ENCODE results near the gene TBC1D25. TPM values are rescaled to one million over a fixed set of nuclear protein-coding genes. Genes with fewer than 3 reads are reported as not detected.
A peak's percentile ranks its signal among the peaks of the same experiment; 100 is the strongest.

Gene TBC1D25
- total RNA-seq, 1 donor from 2014 or later = 13.1 TPM

- Mint-ChIP-seq H3K9me3 (ENCODE audit: unreplicated experiment) (no peaks in the 10 kb centered on the region), H3K4me1 (ENCODE audit: low read depth, unreplicated experiment) (peaks cover 10% of the 10 kb centered on the region), H3K27me3 (ENCODE audit: low read depth, unreplicated experiment) (no peaks in the 10 kb centered on the region), H3K27ac (ENCODE audit: unreplicated experiment) (no peak overlapping the region), H3K36me3 (ENCODE audit: low read depth, unreplicated experiment) (peaks cover 5% of the 10 kb centered on the region), H3K4me3 (ENCODE audit: unreplicated experiment) (no peak overlapping the region)
- FAIRE-seq (no peak), DNase-seq (ENCODE audit: low read depth) (no peak)
- Histone ChIP-seq H2AFZ (ENCODE audit: low read depth, low read length) (no peak overlapping the region), H4K20me1 (ENCODE audit: insufficient read depth, low read length) (peaks cover 37% of the 10 kb centered on the region), H3K79me2 (ENCODE audit: insufficient read depth, low read length) (peaks cover 21% of the 10 kb centered on the region), H3K27ac (ENCODE audit: low read depth, low read length) (no peak overlapping the region), H3K4me2 (ENCODE audit: low read length) (no peak overlapping the region), H3K36me3 (ENCODE audit: insufficient read depth, low read length) (peaks cover 17% of the 10 kb centered on the region), H3K4me1 (ENCODE audit: insufficient read depth, low read length) (peaks cover 14% of the 10 kb centered on the region), H3K9ac (ENCODE audit: low read length) (no peak overlapping the region), H3K9me3 (ENCODE audit: insufficient read depth, low read depth, low read length) (no peaks in the 10 kb centered on the region), H3K27me3 (ENCODE audit: insufficient read depth, low read length) (no peaks in the 10 kb centered on the region), H3K4me3 (ENCODE audit: insufficient read depth, low read depth, low read length) (no peak overlapping the region)
- TF ChIP-seq CTCF (IDR thresholded peaks at IDR 0.05; ENCODE audit: insufficient read depth, low read depth, low read length) (no peak), EZH2 (IDR thresholded peaks at IDR 0.05; ENCODE audit: insufficient read depth, low read length) (no peak)
These were observed 41.1 kb downstream of the TBC1D25 start for GRCh38 chrX:48580662-48581061.

GRCh38 chrX:48584698-48585097 is 45.2 kb downstream of the TBC1D25 start:
- H3K27me3 ChIP-seq (ENCODE audit: insufficient read depth, low read length) = no peaks in the 10 kb centered on the region
- no peaks in the 10 kb centered on the region for H3K9me3 Mint-ChIP-seq (ENCODE audit: unreplicated experiment)
- FAIRE-seq = peak; percentile 5
- H3K79me2 ChIP-seq (ENCODE audit: insufficient read depth, low read length) = no peaks in the 10 kb centered on the region
- no peak overlapping the region for H3K4me2 ChIP-seq (ENCODE audit: low read length)
- no peak overlapping the region for H2AFZ ChIP-seq (ENCODE audit: low read depth, low read length)
- H3K4me3 Mint-ChIP-seq (ENCODE audit: unreplicated experiment) = no peak overlapping the region
- no peaks in the 10 kb centered on the region for H3K36me3 Mint-ChIP-seq (ENCODE audit: low read depth, unreplicated experiment)
- no peak for DNase-seq (ENCODE audit: low read depth)
- H3K27me3 Mint-ChIP-seq (ENCODE audit: low read depth, unreplicated experiment) = no peaks in the 10 kb centered on the region
- no peak overlapping the region for H3K27ac ChIP-seq (ENCODE audit: low read depth, low read length)
- peaks cover 4% of the 10 kb centered on the region for H3K4me1 Mint-ChIP-seq (ENCODE audit: low read depth, unreplicated experiment)
- H4K20me1 ChIP-seq (ENCODE audit: insufficient read depth, low read length) = peaks cover 5% of the 10 kb centered on the region
- TF ChIP-seq CTCF (IDR thresholded peaks at IDR 0.05; ENCODE audit: insufficient read depth, low read depth, low read length) = no peak
- TF ChIP-seq EZH2 (IDR thresholded peaks at IDR 0.05; ENCODE audit: insufficient read depth, low read length) = no peak
- no peak overlapping the region for H3K27ac Mint-ChIP-seq (ENCODE audit: unreplicated experiment)
- H3K4me1 ChIP-seq (ENCODE audit: insufficient read depth, low read length) = no peaks in the 10 kb centered on the region
- no peak overlapping the region for H3K9ac ChIP-seq (ENCODE audit: low read length)
- no peak overlapping the region for H3K4me3 ChIP-seq (ENCODE audit: insufficient read depth, low read depth, low read length)
- H3K9me3 ChIP-seq (ENCODE audit: insufficient read depth, low read depth, low read length) = no peaks in the 10 kb centered on the region
- H3K36me3 ChIP-seq (ENCODE audit: insufficient read depth, low read length) = no peaks in the 10 kb centered on the region

- Mint-ChIP-seq H3K9me3 (ENCODE audit: unreplicated experiment) (no peaks in the 10 kb centered on the region), H3K27me3 (ENCODE audit: low read depth, unreplicated experiment) (no peaks in the 10 kb centered on the region), H3K27ac (ENCODE audit: unreplicated experiment) (no peak overlapping the region), H3K4me3 (ENCODE audit: unreplicated experiment) (no peak overlapping the region), H3K4me1 (ENCODE audit: low read depth, unreplicated experiment) (peaks cover 10% of the 10 kb centered on the region), H3K36me3 (ENCODE audit: low read depth, unreplicated experiment) (no peaks in the 10 kb centered on the region)
- Histone ChIP-seq H4K20me1 (ENCODE audit: insufficient read depth, low read length) (no peaks in the 10 kb centered on the region), H3K79me2 (ENCODE audit: insufficient read depth, low read length) (no peaks in the 10 kb centered on the region), H2AFZ (ENCODE audit: low read depth, low read length) (no peak overlapping the region), H3K4me1 (ENCODE audit: insufficient read depth, low read length) (peaks cover 4% of the 10 kb centered on the region), H3K9ac (ENCODE audit: low read length) (no peak overlapping the region), H3K27ac (ENCODE audit: low read depth, low read length) (no peak overlapping the region), H3K36me3 (ENCODE audit: insufficient read depth, low read length) (no peaks in the 10 kb centered on the region), H3K9me3 (ENCODE audit: insufficient read depth, low read depth, low read length) (no peaks in the 10 kb centered on the region), H3K4me2 (ENCODE audit: low read length) (no peak overlapping the region), H3K4me3 (ENCODE audit: insufficient read depth, low read depth, low read length) (no peak overlapping the region), H3K27me3 (ENCODE audit: insufficient read depth, low read length) (no peaks in the 10 kb centered on the region)
- TF ChIP-seq CTCF (IDR thresholded peaks at IDR 0.05; ENCODE audit: insufficient read depth, low read depth, low read length) (no peak), EZH2 (IDR thresholded peaks at IDR 0.05; ENCODE audit: insufficient read depth, low read length) (no peak)
- DNase-seq (ENCODE audit: low read depth) (no peak), FAIRE-seq (no peak)
These were observed 50.1 kb downstream of the TBC1D25 start for GRCh38 chrX:48589482-48590162.

Data from astrocyte (in vitro differentiated cells and primary cell).